DMS153 (cell line): ENCODE data around the gene TET3.

Experiments
- DNase-seq: peaks from one replicate; lab custom pipeline; 2025; lab: John Stamatoyannopoulos, UW

The TET3 gene

GRCh38 chr2:73987109-73987947 is 2.6 kb downstream of the TET3 start:
- no peak for DNase-seq

GRCh38 chr2:73987948-73988700 is 3.4 kb downstream of the TET3 start:
- no peak for DNase-seq

- DNase-seq = no peak
Observed at GRCh38 chr2:73989972-73990371, 5.3 kb downstream of the TET3 start.

- no peak for DNase-seq
Observed at GRCh38 chr2:73990531-73990930, 5.8 kb downstream of the TET3 start.

- no peak for DNase-seq
Observed at GRCh38 chr2:73992036-73992435, 7.3 kb downstream of the TET3 start.

GRCh38 chr2:73993376-73993775 is 8.7 kb downstream of the TET3 start:
- no peak for DNase-seq

- no peak for DNase-seq
Observed at GRCh38 chr2:73993778-73994177, 9.1 kb downstream of the TET3 start.

GRCh38 chr2:73994178-73994831 is 9.6 kb downstream of the TET3 start:
- DNase-seq = no peak

- DNase-seq = no peak
Observed at GRCh38 chr2:73995810-73996209, 11.1 kb downstream of the TET3 start.

- DNase-seq = no peak
Observed at GRCh38 chr2:73997813-73998212, 13.1 kb downstream of the TET3 start.

- no peak for DNase-seq
Observed at GRCh38 chr2:73998451-73998850, 13.7 kb downstream of the TET3 start.

- DNase-seq = no peak
Observed at GRCh38 chr2:73998933-73999332, 14.2 kb downstream of the TET3 start.

GRCh38 chr2:73999881-74000597 is 15.3 kb downstream of the TET3 start:
- DNase-seq = no peak

GRCh38 chr2:74000666-74001065 is 16.0 kb downstream of the TET3 start:
- no peak for DNase-seq

- DNase-seq = no peak
Observed at GRCh38 chr2:74001121-74001520, 16.4 kb downstream of the TET3 start.

GRCh38 chr2:74001781-74002504 is 17.2 kb downstream of the TET3 start:
- no peak for DNase-seq

GRCh38 chr2:74002505-74003421 is 18.1 kb downstream of the TET3 start:
- DNase-seq = peak; percentile 37

GRCh38 chr2:74003494-74004211 is 18.9 kb downstream of the TET3 start:
- no peak for DNase-seq
